ENCODE results near the gene CD177.
"Not testable (repeated sequence)": the region's sequence is repeated elsewhere in the genome, so short reads cannot be mapped to it uniquely, and the experiment has no call there.

The CD177 gene

DNA sequence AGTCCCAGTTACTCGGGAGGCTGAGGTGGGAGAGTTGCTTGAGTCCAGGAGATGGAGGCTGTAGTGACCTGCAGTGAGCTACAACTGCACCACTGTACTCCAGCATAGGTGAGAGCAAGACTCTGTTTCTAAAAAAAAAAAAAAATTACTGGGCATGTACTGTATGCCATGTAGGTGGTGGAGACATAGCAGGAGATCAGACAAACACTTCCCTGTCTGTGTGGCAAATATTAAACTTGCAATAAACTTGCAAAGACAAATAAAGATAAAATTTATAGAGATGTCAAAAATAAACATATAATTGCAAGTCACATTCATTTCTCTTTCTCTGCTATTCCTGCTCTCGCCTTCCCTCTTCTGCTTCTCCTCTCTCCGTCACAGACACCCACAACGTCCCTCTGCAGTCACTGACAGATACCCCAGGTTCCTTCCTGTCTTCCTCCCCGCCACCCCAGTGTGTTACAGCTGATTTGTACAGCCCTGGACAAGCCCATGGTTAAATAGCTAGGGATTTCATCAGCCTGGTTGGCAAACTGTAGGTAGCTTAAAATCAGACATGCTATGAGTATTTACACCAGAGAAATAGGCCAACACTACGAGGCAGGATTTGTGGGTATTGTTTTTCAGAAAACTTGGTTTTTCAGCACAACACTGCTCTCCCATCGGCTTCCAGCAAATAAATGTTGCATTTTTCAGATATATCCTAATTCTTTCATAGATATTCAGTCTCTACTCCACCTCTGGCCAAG, 1.3 kb upstream of the CD177 start:
- Histone ChIP-seq H3K36me3 (ENCODE audit: control insufficient read depth in 2 of 2, insufficient read depth in 2 of 2, low read length in 2 of 2) (no peaks in the 10 kb centered on the region), H3K4me1 (ENCODE audit: control insufficient read depth in 2 of 2, insufficient read depth in 2 of 2, low read length in 2 of 2) (peaks cover 16 to 31% of the 10 kb centered on the region in 2 donors), H3K4me3 (ENCODE audit: low read length in 2 of 2) (peak overlapping the region in 1 of 2 donors; percentile 1), H3K9ac (ENCODE audit: low read depth in 1 of 2, low read length in 2 of 2) (no peak overlapping the region), H3K27me3 (ENCODE audit: control insufficient read depth in 2 of 2, insufficient read depth in 2 of 2, low read length in 2 of 2) (no peaks in the 10 kb centered on the region), H3K27ac (ENCODE audit: low read depth in 2 of 2, low read length in 2 of 2) (peak overlapping the region; percentile 57 to 66), H3K9me3 (ENCODE audit: control insufficient read depth in 2 of 2, low read length in 2 of 2) (no peaks in the 10 kb centered on the region)

GRCh38 chr19:43354305-43354627, 780 bp downstream of the CD177 start:
- Histone ChIP-seq H3K27me3 (ENCODE audit: control insufficient read depth in 2 of 2, insufficient read depth in 2 of 2, low read length in 2 of 2) (no peaks in the 10 kb centered on the region), H3K4me1 (ENCODE audit: control insufficient read depth in 2 of 2, insufficient read depth in 2 of 2, low read length in 2 of 2) (peaks cover 16 to 29% of the 10 kb centered on the region in 2 donors), H3K4me3 (ENCODE audit: low read length in 2 of 2) (peak overlapping the region; percentile 56 to 66), H3K27ac (ENCODE audit: low read depth in 2 of 2, low read length in 2 of 2) (peak overlapping the region; percentile 43 to 57), H3K36me3 (ENCODE audit: control insufficient read depth in 2 of 2, insufficient read depth in 2 of 2, low read length in 2 of 2) (no peaks in the 10 kb centered on the region), H3K9me3 (ENCODE audit: control insufficient read depth in 2 of 2, low read length in 2 of 2) (no peaks in the 10 kb centered on the region), H3K9ac (ENCODE audit: low read depth in 1 of 2, low read length in 2 of 2) (peak overlapping the region in 1 of 2 donors; percentile 62)

DNA sequence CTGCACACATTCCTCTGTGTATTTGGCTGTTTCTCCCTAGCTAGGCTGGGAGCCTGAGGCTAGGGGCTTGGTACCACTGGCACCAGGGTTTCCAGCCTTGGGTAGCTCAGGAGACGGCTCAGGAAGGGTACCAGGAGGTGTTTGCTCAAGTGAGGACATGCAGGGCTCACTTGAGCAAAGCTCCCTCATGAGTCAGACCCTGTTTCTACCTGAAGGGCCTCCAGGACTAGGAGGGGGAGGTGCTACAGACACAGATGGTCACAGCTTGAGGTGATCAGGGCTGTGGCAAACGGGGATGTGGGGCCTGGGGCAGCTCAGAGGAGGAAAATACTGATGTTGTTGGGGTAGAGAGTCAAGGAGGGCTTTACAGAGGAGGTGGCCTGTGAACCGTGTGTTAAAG, 3.3 kb downstream of the CD177 start:
- H3K4me3 ChIP-seq (ENCODE audit: low read length in 2 of 2); H3K9ac ChIP-seq (ENCODE audit: low read depth in 1 of 2, low read length in 2 of 2); H3K27ac ChIP-seq (ENCODE audit: low read depth in 2 of 2, low read length in 2 of 2); H3K36me3 ChIP-seq (ENCODE audit: control insufficient read depth in 2 of 2, insufficient read depth in 2 of 2, low read length in 2 of 2); H3K9me3 ChIP-seq (ENCODE audit: control insufficient read depth in 2 of 2, low read length in 2 of 2); H3K27me3 ChIP-seq (ENCODE audit: control insufficient read depth in 2 of 2, insufficient read depth in 2 of 2, low read length in 2 of 2): not testable (repeated sequence)
- H3K4me1 ChIP-seq (ENCODE audit: control insufficient read depth in 2 of 2, insufficient read depth in 2 of 2, low read length in 2 of 2): peaks cover 12 to 23% of the 10 kb centered on the region in 2 donors

DNA sequence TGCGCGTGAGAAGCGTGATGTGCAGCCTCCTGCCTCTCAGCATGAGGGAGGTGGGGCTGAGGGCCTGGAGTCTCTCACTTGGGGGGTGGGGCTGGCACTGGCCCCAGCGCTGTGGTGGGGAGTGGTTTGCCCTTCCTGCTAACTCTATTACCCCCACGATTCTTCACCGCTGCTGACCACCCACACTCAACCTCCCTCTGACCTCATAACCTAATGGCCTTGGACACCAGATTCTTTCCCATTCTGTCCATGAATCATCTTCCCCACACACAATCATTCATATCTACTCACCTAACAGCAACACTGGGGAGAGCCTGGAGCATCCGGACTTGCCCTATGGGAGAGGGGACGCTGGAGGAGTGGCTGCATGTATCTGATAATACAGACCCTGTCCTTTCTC, 8.7 kb downstream of the CD177 start:
- Histone ChIP-seq H3K27me3 (ENCODE audit: control insufficient read depth in 2 of 2, insufficient read depth in 2 of 2, low read length in 2 of 2) (no peaks in the 10 kb centered on the region), H3K27ac (ENCODE audit: low read depth in 2 of 2, low read length in 2 of 2) (no peak overlapping the region), H3K9me3 (ENCODE audit: control insufficient read depth in 2 of 2, low read length in 2 of 2) (no peaks in the 10 kb centered on the region), H3K36me3 (ENCODE audit: control insufficient read depth in 2 of 2, insufficient read depth in 2 of 2, low read length in 2 of 2) (no peaks in the 10 kb centered on the region), H3K4me1 (ENCODE audit: control insufficient read depth in 2 of 2, insufficient read depth in 2 of 2, low read length in 2 of 2) (peaks cover 7 to 15% of the 10 kb centered on the region in 2 donors), H3K4me3 (ENCODE audit: low read length in 2 of 2) (no peak overlapping the region), H3K9ac (ENCODE audit: low read depth in 1 of 2, low read length in 2 of 2) (no peak overlapping the region)

GRCh38 chr19:43362745-43363144, 9.3 kb downstream of the CD177 start:
- H3K4me1 ChIP-seq (ENCODE audit: control insufficient read depth in 2 of 2, insufficient read depth in 2 of 2, low read length in 2 of 2): peaks cover 7 to 15% of the 10 kb centered on the region in 2 donors
- no peak overlapping the region for H3K4me3 ChIP-seq (ENCODE audit: low read length in 2 of 2)
- H3K36me3 ChIP-seq (ENCODE audit: control insufficient read depth in 2 of 2, insufficient read depth in 2 of 2, low read length in 2 of 2): no peaks in the 10 kb centered on the region
- no peak overlapping the region for H3K27ac ChIP-seq (ENCODE audit: low read depth in 2 of 2, low read length in 2 of 2)
- H3K9me3 ChIP-seq (ENCODE audit: control insufficient read depth in 2 of 2, low read length in 2 of 2): no peaks in the 10 kb centered on the region
- H3K9ac ChIP-seq (ENCODE audit: low read depth in 1 of 2, low read length in 2 of 2): no peak overlapping the region
- H3K27me3 ChIP-seq (ENCODE audit: control insufficient read depth in 2 of 2, insufficient read depth in 2 of 2, low read length in 2 of 2): no peaks in the 10 kb centered on the region

GRCh38 chr19:43365677-43366076, 12.2 kb downstream of the CD177 start:
- H3K4me1 ChIP-seq (ENCODE audit: control insufficient read depth in 2 of 2, insufficient read depth in 2 of 2, low read length in 2 of 2): peaks cover 7 to 15% of the 10 kb centered on the region in 2 donors
- H3K27me3 ChIP-seq (ENCODE audit: control insufficient read depth in 2 of 2, insufficient read depth in 2 of 2, low read length in 2 of 2); H3K4me3 ChIP-seq (ENCODE audit: low read length in 2 of 2); H3K9me3 ChIP-seq (ENCODE audit: control insufficient read depth in 2 of 2, low read length in 2 of 2); H3K36me3 ChIP-seq (ENCODE audit: control insufficient read depth in 2 of 2, insufficient read depth in 2 of 2, low read length in 2 of 2); H3K27ac ChIP-seq (ENCODE audit: low read depth in 2 of 2, low read length in 2 of 2); H3K9ac ChIP-seq (ENCODE audit: low read depth in 1 of 2, low read length in 2 of 2): not testable (repeated sequence)

DNA sequence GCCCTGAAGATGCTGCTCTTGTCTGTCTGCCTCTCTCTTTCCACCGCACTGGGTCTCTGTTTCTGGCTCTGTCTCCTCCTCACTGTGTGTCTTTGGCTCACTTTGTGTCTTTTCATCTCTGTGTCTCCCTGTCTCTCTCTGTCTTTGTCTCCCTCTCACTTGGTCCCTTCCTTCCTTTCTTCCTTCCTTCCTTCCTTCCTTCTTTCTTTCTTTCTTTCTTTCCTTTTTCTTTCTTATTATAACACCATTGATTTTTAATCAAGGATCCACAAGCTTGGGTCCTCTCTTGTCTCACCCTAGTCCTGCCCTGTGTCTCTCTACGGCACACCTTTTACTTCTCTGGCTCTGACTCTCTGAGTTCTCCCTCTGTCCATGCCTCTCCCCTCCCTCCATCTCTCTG, 14.3 kb downstream of the CD177 start:
- Histone ChIP-seq H3K36me3 (ENCODE audit: control insufficient read depth in 2 of 2, insufficient read depth in 2 of 2, low read length in 2 of 2) (no peaks in the 10 kb centered on the region), H3K27me3 (ENCODE audit: control insufficient read depth in 2 of 2, insufficient read depth in 2 of 2, low read length in 2 of 2) (no peaks in the 10 kb centered on the region), H3K4me1 (ENCODE audit: control insufficient read depth in 2 of 2, insufficient read depth in 2 of 2, low read length in 2 of 2) (peaks cover under 1 to 5% of the 10 kb centered on the region in 2 donors), H3K4me3 (ENCODE audit: low read length in 2 of 2) (no peak overlapping the region), H3K9me3 (ENCODE audit: control insufficient read depth in 2 of 2, low read length in 2 of 2) (no peaks in the 10 kb centered on the region), H3K27ac (ENCODE audit: low read depth in 2 of 2, low read length in 2 of 2) (no peak overlapping the region), H3K9ac (ENCODE audit: low read depth in 1 of 2, low read length in 2 of 2) (no peak overlapping the region)

GRCh38 chr19:43368897-43369296, 15.4 kb downstream of the CD177 start:
- not testable (repeated sequence) for H3K9me3 ChIP-seq (ENCODE audit: control insufficient read depth in 2 of 2, low read length in 2 of 2); H3K27me3 ChIP-seq (ENCODE audit: control insufficient read depth in 2 of 2, insufficient read depth in 2 of 2, low read length in 2 of 2); H3K27ac ChIP-seq (ENCODE audit: low read depth in 2 of 2, low read length in 2 of 2); H3K4me3 ChIP-seq (ENCODE audit: low read length in 2 of 2); H3K4me1 ChIP-seq (ENCODE audit: control insufficient read depth in 2 of 2, insufficient read depth in 2 of 2, low read length in 2 of 2); H3K36me3 ChIP-seq (ENCODE audit: control insufficient read depth in 2 of 2, insufficient read depth in 2 of 2, low read length in 2 of 2); H3K9ac ChIP-seq (ENCODE audit: low read depth in 1 of 2, low read length in 2 of 2)

GRCh38 chr19:43371909-43372308, 18.4 kb downstream of the CD177 start:
- no peaks in the 10 kb centered on the region for H3K36me3 ChIP-seq (ENCODE audit: control insufficient read depth in 2 of 2, insufficient read depth in 2 of 2, low read length in 2 of 2)
- no peaks in the 10 kb centered on the region for H3K9me3 ChIP-seq (ENCODE audit: control insufficient read depth in 2 of 2, low read length in 2 of 2)
- no peak overlapping the region for H3K4me3 ChIP-seq (ENCODE audit: low read length in 2 of 2)
- no peaks in the 10 kb centered on the region for H3K27me3 ChIP-seq (ENCODE audit: control insufficient read depth in 2 of 2, insufficient read depth in 2 of 2, low read length in 2 of 2)
- H3K4me1 ChIP-seq (ENCODE audit: control insufficient read depth in 2 of 2, insufficient read depth in 2 of 2, low read length in 2 of 2): no peaks in the 10 kb centered on the region
- H3K27ac ChIP-seq (ENCODE audit: low read depth in 2 of 2, low read length in 2 of 2): no peak overlapping the region
- no peak overlapping the region for H3K9ac ChIP-seq (ENCODE audit: low read depth in 1 of 2, low read length in 2 of 2)

DNA sequence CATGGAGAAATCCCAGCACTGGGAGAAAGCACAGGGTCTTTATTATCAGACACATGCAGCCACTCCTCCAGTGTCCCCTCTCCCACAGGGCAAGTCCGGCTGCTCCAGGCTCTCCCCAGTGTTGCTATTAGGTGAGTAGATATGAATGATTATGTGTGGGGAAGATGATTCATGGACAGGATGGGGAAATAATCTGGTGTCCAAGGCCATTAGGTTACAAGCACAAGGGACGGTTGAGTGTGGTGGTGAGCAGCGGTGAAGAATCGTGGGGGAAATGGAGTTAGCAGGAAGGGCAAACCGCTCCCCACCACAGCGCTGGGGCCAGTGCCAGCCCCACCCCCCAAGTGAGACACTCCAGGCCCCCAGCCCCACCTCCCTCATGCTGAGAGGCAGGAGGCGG, 19.0 kb downstream of the CD177 start:
- H3K9me3 ChIP-seq (ENCODE audit: control insufficient read depth in 2 of 2, low read length in 2 of 2): no peaks in the 10 kb centered on the region

GRCh38 chr19:43377624-43378023, 24.1 kb downstream of the CD177 start:
- not testable (repeated sequence) for H3K9ac ChIP-seq (ENCODE audit: low read depth in 1 of 2, low read length in 2 of 2); H3K36me3 ChIP-seq (ENCODE audit: control insufficient read depth in 2 of 2, insufficient read depth in 2 of 2, low read length in 2 of 2); H3K27me3 ChIP-seq (ENCODE audit: control insufficient read depth in 2 of 2, insufficient read depth in 2 of 2, low read length in 2 of 2); H3K4me3 ChIP-seq (ENCODE audit: low read length in 2 of 2); H3K27ac ChIP-seq (ENCODE audit: low read depth in 2 of 2, low read length in 2 of 2); H3K9me3 ChIP-seq (ENCODE audit: control insufficient read depth in 2 of 2, low read length in 2 of 2); H3K4me1 ChIP-seq (ENCODE audit: control insufficient read depth in 2 of 2, insufficient read depth in 2 of 2, low read length in 2 of 2)

More for the DNA sequence above, 19.0 kb downstream of the CD177 start:
- no peak overlapping the region for H3K27ac ChIP-seq (ENCODE audit: low read depth in 2 of 2, low read length in 2 of 2)
- no peaks in the 10 kb centered on the region for H3K27me3 ChIP-seq (ENCODE audit: control insufficient read depth in 2 of 2, insufficient read depth in 2 of 2, low read length in 2 of 2)
- no peak overlapping the region for H3K9ac ChIP-seq (ENCODE audit: low read depth in 1 of 2, low read length in 2 of 2)
- H3K4me3 ChIP-seq (ENCODE audit: low read length in 2 of 2): no peak overlapping the region
- H3K4me1 ChIP-seq (ENCODE audit: control insufficient read depth in 2 of 2, insufficient read depth in 2 of 2, low read length in 2 of 2): no peaks in the 10 kb centered on the region
- H3K36me3 ChIP-seq (ENCODE audit: control insufficient read depth in 2 of 2, insufficient read depth in 2 of 2, low read length in 2 of 2): no peaks in the 10 kb centered on the region
